ENCODE data around the gene FARP2.

FARP2 gene

DNA sequence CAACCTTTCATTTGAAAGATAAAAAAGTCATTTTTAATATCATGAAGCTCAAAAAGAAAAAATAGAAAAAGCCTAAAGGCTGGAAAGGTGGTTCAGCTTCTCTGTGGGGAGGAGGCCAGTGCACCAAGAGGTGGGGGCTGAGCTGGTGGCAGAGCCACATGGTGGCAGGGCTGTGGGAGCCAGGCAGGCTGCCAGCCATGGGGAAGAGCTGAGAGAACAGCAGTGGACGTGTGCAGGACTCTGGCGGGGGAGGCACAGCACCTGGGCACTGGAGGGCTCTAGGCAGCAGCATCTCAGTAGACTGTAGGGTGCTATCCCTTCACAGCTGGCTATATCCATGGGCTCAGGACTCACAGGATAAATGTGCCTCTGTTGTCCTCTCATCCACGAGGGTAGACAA lies 104.5 kb downstream of the FARP2 start:
- no peak for DNase-seq

DNA sequence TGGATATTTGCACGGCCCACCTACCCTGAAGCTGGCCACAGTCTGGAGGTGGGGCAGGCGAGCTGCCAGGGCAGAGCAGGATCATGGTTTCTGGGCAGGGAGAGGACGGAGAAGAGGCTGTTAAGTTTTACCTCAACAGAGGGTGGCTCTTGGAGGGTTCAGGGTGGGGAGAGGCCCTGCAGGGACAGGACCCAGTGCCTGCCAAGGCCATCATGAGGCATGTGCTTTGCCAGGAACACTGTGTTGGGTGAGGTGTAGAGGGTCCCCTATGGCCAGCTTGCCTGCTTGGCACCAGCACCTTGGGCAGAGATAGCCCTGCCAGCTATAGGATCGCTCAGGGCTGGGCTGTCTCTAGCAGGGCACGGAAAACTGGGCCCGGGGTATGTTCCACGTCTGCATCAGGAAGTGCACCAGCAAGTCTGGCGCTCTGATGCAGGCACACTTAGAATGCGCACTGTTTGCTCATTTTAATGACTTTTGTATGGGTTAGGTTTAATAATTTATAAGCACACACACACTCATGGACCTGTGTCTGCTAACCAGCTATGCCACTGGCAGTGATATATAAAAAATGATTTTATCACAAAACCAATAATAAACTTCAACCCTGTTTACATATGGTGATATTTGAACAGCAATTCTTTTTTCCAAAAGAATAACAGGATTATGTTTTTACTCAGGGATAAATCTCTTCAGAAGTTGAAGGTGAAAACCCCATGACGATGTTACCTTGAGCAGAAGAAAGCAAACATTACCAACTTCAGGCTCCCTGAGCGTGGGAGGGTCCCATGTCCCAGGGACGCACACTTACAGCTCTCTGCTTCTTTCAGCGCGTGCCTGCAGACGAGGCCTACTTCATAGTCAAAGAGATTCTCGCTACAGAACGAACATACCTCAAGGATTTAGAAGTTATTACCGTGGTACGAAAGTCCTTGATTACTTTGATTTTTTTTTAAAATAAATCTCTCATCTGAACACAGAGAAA lies 105.9 kb downstream of the FARP2 start:
- no peak for DNase-seq

DNA sequence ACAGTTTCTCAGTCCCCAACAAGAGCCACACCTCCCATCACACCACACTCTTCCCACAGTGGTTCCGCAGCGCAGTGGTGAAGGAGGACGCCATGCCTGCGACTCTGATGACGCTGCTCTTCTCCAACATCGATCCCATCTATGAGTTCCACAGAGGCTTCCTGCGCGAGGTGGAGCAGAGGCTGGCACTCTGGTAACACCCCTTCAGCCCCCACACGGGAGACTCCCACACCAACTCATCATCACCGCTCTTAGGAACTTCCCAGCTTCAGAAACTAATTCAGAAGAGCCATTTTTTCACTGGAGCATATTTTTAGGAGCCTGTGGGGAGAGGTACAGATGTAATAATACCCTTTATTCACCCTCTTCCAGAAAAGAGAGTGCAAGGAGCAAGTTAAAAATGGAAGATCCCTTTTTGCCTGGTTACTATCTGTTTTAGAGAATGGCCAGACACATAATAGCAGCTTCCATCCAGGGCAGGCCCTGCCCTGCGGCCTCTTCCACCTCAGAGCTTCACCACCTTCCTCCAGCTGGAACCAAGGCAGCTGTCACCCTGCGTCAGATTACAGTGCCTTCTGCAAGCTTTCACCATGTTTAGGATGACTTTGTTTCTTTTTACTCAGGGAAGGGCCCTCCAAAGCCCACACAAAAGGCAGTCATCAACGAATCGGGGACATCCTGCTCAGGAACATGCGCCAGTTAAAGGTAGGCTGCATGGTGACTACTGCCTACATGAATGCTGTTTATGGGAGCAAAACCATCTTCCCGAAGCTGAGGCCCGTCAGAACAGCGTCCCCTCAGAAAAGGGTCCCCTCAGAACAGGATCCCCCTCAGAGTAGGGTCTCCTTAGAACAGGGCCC lies 107.4 kb downstream of the FARP2 start:
- no peak for DNase-seq

DNA sequence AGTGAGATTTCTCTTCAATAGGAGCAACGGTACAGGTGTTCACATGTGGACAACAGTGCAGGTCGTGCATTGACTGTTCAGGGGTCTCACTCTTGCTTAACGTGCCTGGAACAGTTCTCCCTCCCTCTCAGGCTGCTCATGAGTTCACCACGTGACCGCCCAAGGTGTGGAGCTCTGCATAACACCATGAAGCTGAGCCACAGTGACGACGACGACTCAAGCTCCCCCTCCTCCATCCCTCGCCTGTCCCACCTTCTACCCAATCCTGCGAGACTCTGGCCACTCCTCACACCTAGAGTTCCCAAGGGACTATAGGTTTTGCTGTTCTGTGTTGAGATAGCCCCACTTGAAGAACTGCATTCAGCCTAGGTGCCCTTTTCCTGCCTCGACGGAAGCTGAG lies 109.5 kb downstream of the FARP2 start:
- DNase-seq = no peak

DNA sequence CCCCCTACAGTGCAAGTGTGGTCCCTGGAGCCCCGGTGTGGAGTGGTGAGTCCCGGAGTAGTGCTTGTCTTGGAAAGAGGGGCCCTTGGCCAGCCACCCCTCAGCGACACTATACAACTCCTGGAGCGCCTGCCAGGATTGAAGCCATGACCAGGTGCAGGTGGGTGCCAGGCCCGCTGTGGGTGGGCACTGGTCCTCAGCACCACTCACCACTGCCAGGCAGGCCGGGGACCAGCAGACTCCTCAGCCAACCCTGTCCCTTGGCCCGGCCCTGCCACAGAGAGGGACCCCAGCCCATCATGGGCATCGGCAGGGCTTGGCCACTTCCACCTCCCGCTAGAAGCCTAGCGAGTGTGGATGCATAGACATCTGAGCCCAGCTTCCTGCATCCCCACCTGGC lies 110.1 kb downstream of the FARP2 start:
- no peak for DNase-seq

DNA sequence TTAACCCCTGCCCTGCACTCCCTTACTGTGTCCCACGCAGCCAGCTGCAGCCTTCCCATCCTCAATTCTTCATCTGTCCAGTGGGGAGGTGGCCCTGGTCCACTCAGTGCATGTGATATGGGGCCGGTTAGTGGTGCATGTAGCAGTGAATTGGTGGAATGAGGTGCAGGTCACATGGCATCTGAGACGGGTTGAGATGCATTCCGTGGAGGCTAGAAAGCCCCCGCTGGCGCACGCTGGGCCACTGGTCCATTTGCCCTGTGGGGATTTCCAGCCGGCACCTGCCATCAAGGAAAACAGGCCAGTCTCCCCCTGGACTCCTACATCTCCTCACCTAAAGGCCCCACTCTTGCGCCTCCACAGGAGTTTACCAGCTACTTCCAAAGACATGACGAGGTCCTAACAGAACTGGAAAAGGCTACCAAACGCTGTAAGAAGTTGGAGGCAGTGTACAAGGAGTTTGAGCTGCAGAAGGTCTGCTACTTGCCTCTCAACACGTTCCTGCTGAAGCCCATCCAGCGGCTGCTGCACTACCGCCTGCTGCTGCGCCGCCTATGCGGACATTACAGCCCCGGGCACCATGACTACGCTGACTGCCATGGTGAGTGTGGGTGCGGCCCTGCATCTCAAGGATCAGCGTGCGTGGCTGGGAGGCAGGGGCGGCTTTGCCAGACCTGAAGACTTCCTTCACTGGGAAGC lies 111.8 kb downstream of the FARP2 start:
- no peak for DNase-seq

DNA sequence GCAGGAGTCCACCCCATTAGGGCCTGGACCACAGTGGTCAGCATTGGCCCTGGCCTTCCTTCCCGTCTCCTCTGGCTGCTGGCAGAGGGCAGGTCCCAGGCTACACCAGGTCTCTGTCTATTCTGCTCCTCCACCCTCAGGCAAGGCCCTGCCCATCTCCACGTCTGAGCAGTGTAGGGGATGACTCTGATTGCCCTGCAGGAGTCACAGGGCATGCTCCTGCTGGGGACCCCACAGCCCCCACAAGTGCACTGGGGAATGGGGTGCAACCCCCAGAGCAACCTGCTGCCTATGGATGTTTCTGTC lies 112.3 kb downstream of the FARP2 start:
- no peak for DNase-seq

DNA sequence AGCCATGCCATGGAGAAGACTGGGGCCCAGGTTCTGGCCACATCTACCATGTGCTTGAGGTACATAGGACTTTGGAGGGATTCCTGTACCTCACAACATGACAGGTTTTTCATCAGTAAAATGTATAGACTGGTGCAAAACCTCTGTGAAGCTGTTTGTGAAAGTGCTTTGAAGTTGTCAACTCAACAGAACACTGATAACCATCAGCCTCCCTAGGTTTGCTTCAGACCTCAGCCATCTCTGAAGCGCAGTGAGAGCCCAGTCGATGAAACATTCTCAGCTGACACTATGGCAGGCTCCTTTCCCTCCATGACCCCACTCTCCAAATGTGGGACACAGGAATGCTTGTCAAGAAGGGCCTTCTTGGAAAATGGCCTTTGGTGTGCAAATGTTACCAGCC lies 113.7 kb downstream of the FARP2 start:
- no peak for DNase-seq

DNA sequence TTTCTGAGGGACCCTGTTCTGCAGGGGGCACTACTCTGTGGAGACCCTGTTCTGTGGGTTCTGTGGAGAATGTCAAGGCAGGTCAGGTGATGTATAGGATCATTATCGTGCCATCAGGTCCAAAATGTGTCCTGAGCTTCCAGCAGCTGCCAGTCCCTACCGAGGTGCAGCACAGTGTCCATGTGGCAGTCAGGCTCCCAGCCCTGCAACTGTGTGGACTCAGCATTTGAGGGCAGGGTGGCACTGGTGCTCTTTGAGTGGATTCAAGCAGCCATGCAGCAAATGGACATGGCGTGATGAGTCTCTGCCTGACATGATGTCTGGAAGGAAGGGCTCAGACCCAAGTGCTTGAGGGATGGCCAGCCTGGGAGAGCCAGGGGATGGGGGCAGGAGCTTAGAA lies 117.3 kb downstream of the FARP2 start:
- no peak for DNase-seq

DNA sequence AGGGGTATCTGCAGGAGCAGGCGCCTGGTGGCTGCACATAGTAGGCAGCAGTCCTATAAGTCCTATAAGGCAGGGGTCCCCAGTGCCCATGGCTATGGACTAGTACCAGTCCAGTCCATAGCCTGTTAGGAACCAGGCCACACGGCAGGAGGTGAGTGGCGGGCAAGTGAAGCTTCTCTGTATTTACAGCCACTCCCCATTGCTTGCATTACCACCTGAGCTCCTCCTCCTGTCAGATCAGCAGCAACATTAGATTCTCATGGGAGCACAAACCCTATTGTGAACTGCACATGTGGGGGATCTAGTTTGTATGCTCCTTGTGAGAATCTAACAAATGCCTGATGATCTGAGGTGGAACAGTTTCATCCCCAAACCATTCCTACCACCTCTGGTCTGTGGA lies 119.2 kb downstream of the FARP2 start:
- no peak for DNase-seq

DNA sequence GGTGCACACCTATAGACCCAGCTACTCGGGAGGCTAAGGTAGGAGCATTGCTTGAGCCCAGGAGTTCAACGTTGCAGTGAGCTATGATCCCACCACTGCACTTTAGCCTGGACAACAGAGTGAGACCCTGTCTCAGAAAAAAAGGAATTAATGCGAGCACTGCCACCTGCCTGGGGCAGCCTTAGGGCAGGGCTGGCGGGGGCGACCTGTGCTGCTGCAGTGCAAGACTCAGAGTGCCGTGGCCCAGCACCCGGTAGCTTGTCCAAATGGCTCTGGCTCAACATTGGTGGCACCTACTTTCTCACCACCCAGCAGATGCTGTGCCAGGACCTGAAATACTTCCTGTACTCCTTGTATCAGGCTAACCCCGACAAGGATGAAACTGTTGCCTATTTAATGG lies 122.1 kb downstream of the FARP2 start:
- no peak for DNase-seq

DNA sequence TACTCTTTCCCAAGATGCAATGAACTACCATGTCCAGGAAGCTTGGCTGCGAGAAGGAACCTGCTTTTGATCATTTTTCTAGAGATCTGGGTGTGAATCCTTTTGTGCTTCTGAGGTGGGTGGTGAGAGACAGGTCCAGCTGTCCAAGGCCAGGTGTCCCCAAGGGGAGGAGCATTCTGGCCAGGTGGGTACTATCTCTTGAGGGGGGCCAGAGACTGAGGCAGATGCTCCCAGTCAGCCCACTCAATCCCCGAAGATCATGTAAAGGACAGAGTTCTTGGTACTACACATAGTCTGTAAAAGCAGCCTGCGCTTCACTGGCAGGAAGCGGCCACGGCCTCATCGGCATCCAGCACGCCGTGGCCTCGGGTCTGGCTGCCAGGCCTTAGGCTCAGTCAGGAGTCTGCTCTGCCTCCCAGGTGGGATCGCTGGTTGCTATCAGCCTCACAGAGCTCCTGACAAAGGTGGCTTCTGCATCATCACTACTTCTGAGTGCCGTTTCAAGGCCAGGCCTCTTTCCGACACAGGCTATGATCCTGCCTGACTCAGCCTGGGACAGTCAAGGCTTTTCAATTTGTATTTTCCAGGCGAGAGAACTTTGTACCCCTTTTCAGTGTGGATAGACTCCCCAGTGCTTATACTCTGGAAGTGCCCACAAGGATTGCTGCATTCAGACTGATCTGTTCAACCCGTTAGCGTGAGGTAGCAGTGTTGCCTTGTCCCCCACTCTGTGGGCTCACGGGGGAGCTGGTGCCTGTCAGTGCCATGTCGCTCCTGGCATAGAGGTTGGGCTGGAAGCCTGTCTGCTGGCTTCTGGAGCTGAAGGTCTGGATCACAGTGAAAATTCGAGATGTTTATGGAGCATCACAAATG lies 123.2 kb downstream of the FARP2 start:
- DNase-seq = no peak

DNA sequence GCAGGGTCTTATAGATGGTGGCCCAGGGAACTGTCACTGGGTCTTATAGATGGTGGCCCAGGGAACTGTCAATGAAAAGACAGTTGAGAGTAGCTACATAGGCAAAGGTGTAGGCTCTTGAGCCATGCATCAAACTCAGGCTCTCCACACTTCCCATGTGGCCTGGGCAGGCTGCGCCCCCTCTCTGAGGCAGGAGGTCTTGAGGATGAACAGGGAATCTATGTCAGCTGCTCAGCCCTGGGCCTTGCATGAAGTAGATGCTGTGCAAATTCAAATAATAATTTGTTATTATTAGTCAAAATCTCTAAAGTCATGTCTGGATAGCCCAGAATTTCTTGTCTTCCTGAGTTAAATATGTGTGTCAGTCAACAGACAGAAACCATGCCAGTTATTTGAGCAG lies 125.6 kb downstream of the FARP2 start:
- no peak for DNase-seq

DNA sequence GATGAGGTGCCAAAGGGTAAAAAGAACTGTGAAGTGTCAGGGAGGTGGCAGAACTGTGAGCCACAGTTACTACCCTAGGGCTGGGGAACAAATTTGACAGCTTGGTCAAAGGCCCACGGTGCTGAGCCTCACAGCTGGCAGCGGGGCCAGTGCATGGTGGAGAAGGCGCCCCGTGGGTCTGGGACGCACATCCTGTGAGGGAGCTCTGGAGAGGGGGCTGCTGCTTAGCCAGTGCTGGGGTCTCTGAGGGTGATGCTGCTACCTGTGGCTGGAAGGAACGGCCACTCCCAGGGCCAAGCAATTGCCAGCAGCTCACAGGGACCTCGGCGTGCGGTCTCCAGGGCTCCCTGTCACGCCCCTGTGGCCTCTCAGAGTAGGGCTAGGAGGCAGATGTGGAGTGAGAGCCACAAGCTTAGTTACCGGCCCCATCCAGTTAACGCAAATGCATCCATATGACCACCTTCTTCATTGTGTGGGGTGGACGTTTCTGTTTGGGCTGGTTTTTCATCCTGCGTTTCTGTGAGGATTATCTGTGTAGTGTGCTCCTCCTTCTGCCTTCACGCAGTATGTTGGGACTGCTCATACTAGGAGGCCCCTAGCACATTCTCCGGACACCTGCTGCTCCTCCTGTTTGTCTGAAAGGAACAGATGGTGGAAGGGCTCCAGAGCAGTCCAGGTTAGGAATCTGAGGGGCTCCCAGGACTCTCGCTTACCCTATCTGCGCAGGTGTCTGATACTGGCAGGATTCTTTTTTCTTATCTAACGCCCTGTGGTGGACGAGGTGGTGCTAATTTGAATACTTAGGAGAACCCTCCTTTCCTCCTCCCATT lies 126.3 kb downstream of the FARP2 start:
- no peak for DNase-seq

DNA sequence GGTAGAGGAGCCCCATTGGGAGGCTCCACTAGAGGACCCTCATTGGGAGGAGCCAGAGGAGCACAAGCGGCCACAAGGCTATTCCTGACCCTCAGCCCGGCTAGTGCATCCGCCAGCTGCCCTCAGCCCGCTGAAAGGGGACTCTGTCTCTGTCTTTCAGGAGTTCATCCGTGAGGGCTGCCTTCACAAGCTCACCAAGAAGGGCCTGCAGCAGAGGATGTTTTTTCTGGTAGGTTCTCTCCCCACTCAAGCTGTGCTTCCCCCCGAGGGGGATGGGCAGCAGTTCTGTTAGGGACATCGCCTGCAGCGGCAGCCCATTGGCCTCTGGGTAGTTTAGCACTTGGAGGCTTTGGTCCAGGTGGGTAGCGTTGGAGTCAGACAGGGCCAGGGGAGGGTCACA lies 127.2 kb downstream of the FARP2 start:
- DNase-seq = no peak

DNA sequence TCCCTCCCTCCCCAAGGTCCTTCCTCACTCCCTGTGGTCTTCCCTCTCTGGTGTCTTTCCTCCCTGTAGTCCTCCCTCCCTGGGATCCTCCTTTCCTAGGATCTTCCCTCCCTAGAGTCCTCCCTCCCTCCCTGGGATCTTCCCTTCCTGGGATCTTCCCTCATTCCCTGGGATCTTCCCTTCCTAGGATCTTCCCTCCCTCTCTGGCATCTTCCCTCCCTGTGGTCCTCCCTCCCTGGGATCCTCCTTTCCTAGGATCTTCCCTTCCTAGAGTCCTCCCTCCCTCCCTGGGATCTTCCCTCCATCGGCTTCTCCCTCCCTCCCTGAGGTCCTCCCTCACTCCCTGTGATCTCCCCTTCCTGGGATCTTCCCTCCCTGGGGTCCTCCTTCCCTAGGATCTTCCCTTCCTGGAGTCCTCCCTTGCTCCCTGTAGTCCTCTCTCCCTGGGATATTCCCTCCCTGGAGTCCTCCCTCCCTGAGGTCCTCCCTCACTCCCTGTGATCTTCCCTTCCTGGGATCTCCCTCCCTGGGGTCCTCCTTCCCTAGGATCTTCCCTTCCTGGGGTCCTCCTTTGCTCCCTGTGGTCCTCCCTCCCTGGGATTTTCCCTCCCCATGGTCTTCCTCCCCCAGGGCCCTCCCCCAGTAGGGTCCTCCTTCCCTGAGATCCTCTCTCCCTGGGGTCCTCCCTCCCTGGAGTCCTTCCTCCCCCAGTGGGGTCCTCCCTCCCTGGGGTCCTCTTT lies 129.3 kb downstream of the FARP2 start:
- DNase-seq = no peak

DNA sequence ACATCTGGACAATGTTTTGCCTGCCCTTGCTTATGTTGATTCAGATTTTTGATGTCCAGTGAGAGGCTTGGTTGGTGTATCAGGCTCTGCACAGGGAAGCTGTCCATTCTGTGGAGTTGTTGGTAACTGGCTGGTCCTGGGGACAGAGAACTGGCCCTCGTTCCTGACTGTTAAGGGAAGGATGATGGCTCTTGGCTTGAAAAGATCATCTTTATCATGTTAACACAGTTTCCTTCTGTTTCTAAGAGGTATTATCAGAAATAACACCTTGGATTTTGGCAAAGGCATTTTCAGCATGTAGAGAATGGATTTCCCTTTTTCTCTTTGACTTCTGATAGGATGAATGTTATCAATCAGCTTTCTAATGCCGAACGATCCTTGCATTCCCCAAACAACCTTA lies 133.0 kb downstream of the FARP2 start:
- no peak for DNase-seq

DNA sequence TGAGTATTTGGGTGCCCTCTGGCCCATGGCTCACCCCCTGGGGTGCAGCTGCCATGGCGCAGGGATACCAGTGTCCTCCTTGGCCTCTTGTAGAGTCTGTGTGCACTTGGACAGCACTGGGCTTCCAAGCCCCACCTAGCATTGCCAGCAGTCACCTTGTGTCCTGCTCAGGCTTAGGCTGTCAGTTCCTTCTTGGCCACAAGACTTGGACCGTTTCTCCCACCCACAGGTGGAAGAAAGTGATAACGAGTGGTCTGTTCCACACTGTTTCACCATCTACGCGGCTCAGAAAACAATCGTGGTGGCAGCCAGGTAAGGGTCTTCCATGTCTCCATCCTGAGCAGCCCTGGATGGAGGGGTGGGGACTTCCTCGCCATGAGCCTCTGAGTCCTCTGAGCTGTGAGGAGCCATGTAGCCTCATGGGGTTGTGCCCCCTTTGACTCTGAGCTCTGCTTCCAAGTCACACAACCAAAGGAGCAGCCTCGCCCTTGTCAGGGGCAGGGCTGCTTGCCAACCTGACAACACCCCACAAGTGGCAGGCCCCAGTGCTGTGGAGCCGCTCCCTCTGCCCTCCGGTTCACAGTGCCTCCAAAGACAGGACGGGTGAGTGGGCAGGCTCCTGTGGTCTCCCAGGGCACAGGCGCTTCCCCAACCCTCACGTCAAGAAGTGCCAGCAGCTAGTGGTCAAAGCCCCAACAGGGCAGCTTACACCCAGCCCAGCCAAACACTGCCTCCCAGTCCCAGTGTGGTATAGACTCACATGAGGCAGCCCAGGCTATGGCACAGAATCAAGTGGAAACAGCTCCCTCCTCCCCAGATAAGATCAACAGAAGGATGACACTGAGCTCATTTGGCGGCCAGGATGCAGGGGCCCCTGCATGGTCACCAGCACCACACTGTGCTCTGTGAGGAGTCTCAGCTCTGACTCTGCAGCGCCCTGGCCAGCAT lies 133.9 kb downstream of the FARP2 start:
- no peak for DNase-seq

DNA sequence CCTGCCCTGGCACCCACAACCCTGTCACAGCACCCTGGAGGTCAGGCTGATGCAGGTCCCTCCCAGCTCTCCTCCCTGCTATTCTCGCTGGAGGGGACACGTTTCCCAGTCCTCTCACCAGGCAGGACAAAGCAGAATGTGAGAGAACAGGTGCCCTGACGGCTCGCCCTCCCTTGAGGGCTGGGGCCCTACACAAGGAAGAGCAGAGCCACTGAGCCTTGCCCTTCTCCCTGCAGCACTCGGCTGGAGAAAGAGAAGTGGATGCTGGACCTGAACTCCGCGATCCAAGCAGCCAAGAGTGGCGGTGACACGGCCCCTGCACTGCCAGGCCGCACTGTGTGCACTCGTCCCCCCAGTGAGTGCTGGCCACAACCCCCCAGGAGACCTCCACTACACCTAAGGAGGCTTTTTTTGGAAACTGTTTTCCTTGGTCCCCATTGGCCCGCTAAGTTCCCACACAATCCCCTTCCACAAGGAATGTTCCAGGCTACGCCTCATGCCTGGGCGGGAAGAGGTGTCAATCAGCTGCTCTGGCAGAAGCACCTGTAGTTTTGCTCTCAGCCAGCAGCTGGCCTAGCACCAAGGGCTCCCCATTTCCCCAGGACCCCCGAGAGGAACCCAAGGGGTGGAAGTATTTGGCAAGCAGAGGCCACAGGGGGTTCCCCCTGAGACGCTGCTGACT lies 134.9 kb downstream of the FARP2 start:
- no peak for DNase-seq

All from retina (tissue), 1 donor.